ENCODE data around the gene ZBTB46. TPM values are rescaled to one million over a fixed set of nuclear protein-coding genes. Genes with fewer than 3 reads are reported as not detected.

Gene ZBTB46
- total RNA-seq, 1 experiment from 2014 or later: 9.5 TPM

DNA sequence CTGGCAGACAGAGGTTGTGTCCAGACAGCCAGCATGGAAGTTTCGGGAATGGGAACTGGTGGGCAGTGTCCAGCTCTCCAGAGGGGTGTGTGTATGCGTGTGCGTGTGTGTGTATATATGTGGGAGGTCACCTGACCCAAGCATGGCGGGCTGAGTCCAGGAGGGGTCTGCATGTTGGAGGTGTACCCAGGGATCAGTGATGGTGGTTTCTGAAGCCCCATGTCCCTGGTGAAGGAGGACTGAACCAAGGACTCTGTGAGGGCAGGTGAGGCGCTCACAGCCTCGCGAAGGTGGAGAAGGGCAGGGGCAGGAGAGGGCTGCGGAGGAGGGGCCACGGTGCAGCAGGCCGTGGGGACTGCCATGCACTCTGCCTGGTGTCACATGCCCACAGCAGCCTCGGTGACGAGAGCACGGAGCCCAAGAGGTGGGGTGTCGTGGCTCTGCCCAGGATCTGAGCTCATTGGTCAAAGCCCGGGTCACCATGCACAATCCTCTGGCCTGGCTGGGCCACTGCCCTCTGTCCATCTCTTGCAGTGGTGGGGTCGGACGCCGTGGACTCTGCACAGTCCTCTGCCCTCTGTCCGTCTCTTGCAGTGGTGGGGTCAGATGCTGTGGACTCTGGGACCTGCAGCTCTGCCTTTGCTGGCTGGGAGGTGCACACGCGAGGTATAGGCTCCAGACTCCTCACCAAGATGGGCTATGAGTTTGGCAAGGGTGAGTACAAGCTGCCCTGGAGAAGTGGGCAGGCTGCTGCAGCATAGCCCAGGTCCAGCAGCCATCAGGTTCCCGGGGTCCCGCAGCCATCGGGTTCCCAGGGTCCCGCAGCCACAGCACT, 96.7 kb downstream of the ZBTB46 start:
- Histone ChIP-seq H3K4me3 (ENCODE audit: low read depth, low read length) (no peak overlapping the region), H3K9me3 (no peaks in the 10 kb centered on the region), H3K36me3 (ENCODE audit: control insufficient read depth, insufficient read depth, low read length) (peaks cover 15% of the 10 kb centered on the region), H3K27me3 (replicated peaks; ENCODE audit: control insufficient read depth, insufficient read depth, low read length) (no peaks in the 10 kb centered on the region), H3K4me1 (peaks cover 13% of the 10 kb centered on the region)
- H3K27me3 Mint-ChIP-seq (ENCODE audit: insufficient read depth, unreplicated experiment): no peaks in the 10 kb centered on the region
- DNase-seq: no peak
- H3K4me3 Mint-ChIP-seq (ENCODE audit: unreplicated experiment): no peak overlapping the region
- ChIA-PET POLR2A (interaction anchor here (0.5 kb wide), 1 partner anchor 124 kb away, joined by 3 read pairs; no protein-coding TSS in a partner anchor), CTCF (no interaction called here)
- peaks cover 7% of the 10 kb centered on the region for H3K4me1 Mint-ChIP-seq (ENCODE audit: low read depth, unreplicated experiment)
- peak overlapping the region; percentile 21 for H3K27ac Mint-ChIP-seq (ENCODE audit: unreplicated experiment)
- TSS peak; percentile 17 for BruUV-seq (replicated peaks)
- H3K36me3 Mint-ChIP-seq (ENCODE audit: insufficient read depth, unreplicated experiment): peaks cover 42% of the 10 kb centered on the region
- intact Hi-C loops (cut with micrococcal nuclease; ENCODE audit: unreplicated experiment): no loop called here
- TF ChIP-seq, protein P1, sequence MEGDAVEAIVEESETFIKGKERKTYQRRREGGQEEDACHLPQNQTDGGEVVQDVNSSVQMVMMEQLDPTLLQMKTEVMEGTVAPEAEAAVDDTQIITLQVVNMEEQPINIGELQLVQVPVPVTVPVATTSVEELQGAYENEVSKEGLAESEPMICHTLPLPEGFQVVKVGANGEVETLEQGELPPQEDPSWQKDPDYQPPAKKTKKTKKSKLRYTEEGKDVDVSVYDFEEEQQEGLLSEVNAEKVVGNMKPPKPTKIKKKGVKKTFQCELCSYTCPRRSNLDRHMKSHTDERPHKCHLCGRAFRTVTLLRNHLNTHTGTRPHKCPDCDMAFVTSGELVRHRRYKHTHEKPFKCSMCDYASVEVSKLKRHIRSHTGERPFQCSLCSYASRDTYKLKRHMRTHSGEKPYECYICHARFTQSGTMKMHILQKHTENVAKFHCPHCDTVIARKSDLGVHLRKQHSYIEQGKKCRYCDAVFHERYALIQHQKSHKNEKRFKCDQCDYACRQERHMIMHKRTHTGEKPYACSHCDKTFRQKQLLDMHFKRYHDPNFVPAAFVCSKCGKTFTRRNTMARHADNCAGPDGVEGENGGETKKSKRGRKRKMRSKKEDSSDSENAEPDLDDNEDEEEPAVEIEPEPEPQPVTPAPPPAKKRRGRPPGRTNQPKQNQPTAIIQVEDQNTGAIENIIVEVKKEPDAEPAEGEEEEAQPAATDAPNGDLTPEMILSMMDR (IDR thresholded peaks at IDR 0.05; ENCODE audit: insufficient read depth in 1 of 2, low read depth in 1 of 2, low read length in 1 of 2, severe bottlenecking in 1 of 2, unreplicated experiment in 1 of 2): no peak
- no peaks in the 10 kb centered on the region for H3K9me3 Mint-ChIP-seq (ENCODE audit: unreplicated experiment)

DNA sequence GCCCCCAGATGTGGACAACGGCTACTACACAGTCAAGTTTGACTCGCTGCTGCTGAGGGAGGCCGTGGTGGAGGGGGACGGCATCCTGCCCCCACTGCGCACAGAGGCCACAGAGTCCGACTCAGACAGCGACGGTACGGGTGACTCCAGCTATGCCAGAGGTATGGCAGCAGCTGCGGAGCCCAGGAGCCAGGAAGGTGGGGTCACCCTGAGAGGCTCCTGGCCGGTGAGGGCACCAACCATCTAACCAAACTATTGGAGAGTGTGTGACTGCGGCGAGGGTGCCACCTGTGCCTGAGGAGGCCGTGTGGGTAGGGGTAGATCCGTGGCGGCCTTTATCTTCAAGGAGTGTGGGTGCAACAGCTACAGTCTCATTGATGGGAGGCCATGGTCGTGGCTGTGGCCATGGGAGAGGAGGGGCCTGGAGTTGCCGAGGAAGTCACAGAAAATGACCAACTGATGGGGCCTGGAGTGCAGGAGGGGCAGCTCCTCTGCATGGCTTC, 97.4 kb downstream of the ZBTB46 start:
- Histone ChIP-seq H3K4me1 (peaks cover 6% of the 10 kb centered on the region), H3K9me3 (no peaks in the 10 kb centered on the region), H3K4me3 (ENCODE audit: low read depth, low read length) (no peak overlapping the region), H3K27me3 (replicated peaks; ENCODE audit: control insufficient read depth, insufficient read depth, low read length) (no peaks in the 10 kb centered on the region), H3K36me3 (ENCODE audit: control insufficient read depth, insufficient read depth, low read length) (peaks cover 15% of the 10 kb centered on the region)
- no peak overlapping the region for H3K4me3 Mint-ChIP-seq (ENCODE audit: unreplicated experiment)
- ChIA-PET POLR2A (no interaction called here), CTCF (no interaction called here)
- intact Hi-C loops (cut with micrococcal nuclease; ENCODE audit: unreplicated experiment): no loop called here
- TF ChIP-seq, protein P1 (IDR thresholded peaks at IDR 0.05; ENCODE audit: insufficient read depth in 1 of 2, low read depth in 1 of 2, low read length in 1 of 2, severe bottlenecking in 1 of 2, unreplicated experiment in 1 of 2): no peak
- no TSS peak for BruUV-seq (replicated peaks)
- H3K27ac Mint-ChIP-seq (ENCODE audit: unreplicated experiment): peak overlapping the region; percentile 21
- H3K4me1 Mint-ChIP-seq (ENCODE audit: low read depth, unreplicated experiment): peaks cover 7% of the 10 kb centered on the region
- peaks cover 36% of the 10 kb centered on the region for H3K36me3 Mint-ChIP-seq (ENCODE audit: insufficient read depth, unreplicated experiment)
- no peaks in the 10 kb centered on the region for H3K27me3 Mint-ChIP-seq (ENCODE audit: insufficient read depth, unreplicated experiment)
- H3K9me3 Mint-ChIP-seq (ENCODE audit: unreplicated experiment): no peaks in the 10 kb centered on the region
- no peak for DNase-seq

DNA sequence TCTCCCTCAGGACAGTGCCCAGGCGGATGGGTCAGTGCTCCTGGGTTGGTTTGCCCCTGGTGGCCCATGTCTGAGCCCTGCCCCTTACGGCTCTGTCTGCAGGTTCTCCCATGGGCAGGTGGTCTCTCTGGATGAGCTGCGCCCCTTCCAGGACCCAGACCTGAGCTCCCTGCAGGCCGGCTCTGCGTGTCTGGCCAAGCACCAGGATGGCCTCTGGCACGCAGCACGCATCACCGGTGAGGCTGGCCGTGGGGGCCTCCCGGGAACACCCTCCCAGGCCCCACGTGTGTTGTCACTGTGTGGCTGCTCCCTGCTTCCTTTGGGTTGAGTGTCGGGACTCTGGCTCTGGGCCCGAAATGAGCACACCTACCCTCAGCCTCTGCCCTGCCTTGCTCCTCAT, 97.9 kb downstream of the ZBTB46 start:
- H3K27me3 Mint-ChIP-seq (ENCODE audit: insufficient read depth, unreplicated experiment): no peaks in the 10 kb centered on the region
- BruUV-seq (replicated peaks): no TSS peak
- peaks cover 36% of the 10 kb centered on the region for H3K36me3 Mint-ChIP-seq (ENCODE audit: insufficient read depth, unreplicated experiment)
- CTCF ChIA-PET: no interaction called here
- H3K27ac Mint-ChIP-seq (ENCODE audit: unreplicated experiment): no peak overlapping the region
- peaks cover 15% of the 10 kb centered on the region for H3K36me3 ChIP-seq (ENCODE audit: control insufficient read depth, insufficient read depth, low read length)
- no peak overlapping the region for H3K4me3 Mint-ChIP-seq (ENCODE audit: unreplicated experiment)
- peaks cover 1% of the 10 kb centered on the region for H3K4me1 ChIP-seq
- H3K9me3 Mint-ChIP-seq (ENCODE audit: unreplicated experiment): no peaks in the 10 kb centered on the region
- no peaks in the 10 kb centered on the region for H3K27me3 ChIP-seq (replicated peaks; ENCODE audit: control insufficient read depth, insufficient read depth, low read length)
- TF ChIP-seq, protein P1 (IDR thresholded peaks at IDR 0.05; ENCODE audit: insufficient read depth in 1 of 2, low read depth in 1 of 2, low read length in 1 of 2, severe bottlenecking in 1 of 2, unreplicated experiment in 1 of 2): no peak
- H3K9me3 ChIP-seq: no peaks in the 10 kb centered on the region
- DNase-seq: no peak
- intact Hi-C loops (cut with micrococcal nuclease; ENCODE audit: unreplicated experiment): no loop called here
- peaks cover 7% of the 10 kb centered on the region for H3K4me1 Mint-ChIP-seq (ENCODE audit: low read depth, unreplicated experiment)
- H3K4me3 ChIP-seq (ENCODE audit: low read depth, low read length): no peak overlapping the region
- POLR2A ChIA-PET: no interaction called here

Data from Caco-2 (cell line).